ENCODE data around the gene DHDH.

The DHDH gene

DNA sequence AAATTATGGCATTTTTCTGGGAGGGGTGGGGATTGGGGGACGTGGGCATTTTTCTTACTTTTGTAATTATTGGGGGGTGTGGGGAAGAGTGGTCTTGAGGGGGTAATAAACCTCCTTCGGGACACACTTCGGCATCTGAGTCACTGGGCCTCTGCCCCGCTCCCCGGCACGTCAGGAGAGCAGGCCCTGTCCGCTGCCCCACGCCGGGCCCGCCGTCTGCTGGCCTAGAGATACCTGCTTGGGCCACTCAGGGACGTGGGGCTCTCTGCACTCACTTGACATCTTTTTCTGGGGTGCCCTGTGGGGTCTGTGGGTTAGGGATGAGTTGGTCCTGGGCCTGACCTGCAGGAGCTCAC is 28.2 kb downstream of the DHDH start:
- DNase-seq (ENCODE audit: extremely low spot score): no peak
- no peak for TF ChIP-seq CTCF (IDR thresholded peaks at IDR 0.05; ENCODE audit: control extremely low read depth, extremely low read depth, low read depth, missing control alignments)
- CTCF ChIA-PET: interaction anchor here (1.1 to 2.2 kb wide), 3 partner anchors 9 to 32 kb away, joined by 3 to 7 read pairs (median 5); partner anchors contain the start of genes GYS1 and RUVBL2
- POLR2A ChIA-PET: interaction anchor here (0.9 to 1.4 kb wide), 5 partner anchors 10 to 89 kb away, joined by 3 to 12 read pairs (median 5); partner anchors contain the start of genes NUCB1 and PPP1R15A

DNA sequence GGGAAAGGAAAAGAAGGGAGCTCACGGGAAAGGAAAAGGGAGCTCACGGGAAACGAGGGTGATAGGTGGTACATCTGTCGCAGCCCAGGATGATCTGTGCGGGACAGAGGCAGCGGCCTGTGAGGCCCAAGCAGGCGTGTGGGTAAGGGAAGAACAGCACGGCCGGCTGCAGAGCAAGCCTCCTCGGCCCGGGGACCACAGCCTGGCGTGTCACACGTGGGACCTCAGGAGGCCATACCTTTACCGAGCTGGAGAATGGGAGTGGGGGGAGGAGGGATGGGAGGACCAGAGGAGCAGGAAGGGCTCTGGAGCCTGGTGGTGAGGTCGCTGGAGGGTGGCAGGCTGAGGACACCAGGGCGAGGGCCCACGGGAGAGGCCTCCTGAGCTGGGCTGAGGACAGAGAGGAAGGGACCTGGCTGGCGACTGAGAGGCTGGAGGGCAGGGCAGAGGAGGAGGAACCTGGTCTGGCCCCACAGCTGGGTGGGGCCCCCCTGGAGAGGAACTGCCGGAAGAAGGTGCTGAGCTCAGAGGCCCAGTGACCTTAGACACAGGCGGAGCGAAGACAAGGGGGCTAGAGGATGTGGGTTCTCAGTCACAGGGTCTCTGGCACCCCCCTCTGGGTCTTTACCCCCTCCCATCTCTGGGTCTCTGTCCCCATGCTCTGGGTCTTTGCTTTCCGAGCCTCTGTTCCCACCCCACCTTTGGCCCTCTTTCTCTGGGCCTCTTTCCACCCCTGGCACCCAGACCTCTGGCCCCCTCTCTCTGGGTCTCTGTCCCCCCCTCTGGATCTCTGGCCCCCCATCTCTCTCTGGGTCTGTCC is 28.7 kb downstream of the DHDH start:
- ChIA-PET CTCF (interaction anchor here (1.1 to 1.5 kb wide), 2 partner anchors 8 to 31 kb away, joined by 3 to 5 read pairs; partner anchors contain the start of genes GYS1 and RUVBL2), POLR2A (interaction anchor here (0.5 to 1.4 kb wide), 12 partner anchors 9 to 460 kb away, joined by 3 to 12 read pairs (median 3); partner anchors contain the start of genes NUCB1 and PPP1R15A)
- peak; percentile 85 for DNase-seq (ENCODE audit: extremely low spot score)
- TF ChIP-seq CTCF (IDR thresholded peaks at IDR 0.05; ENCODE audit: control extremely low read depth, extremely low read depth, low read depth, missing control alignments): no peak

GRCh38 chr19:48962849-48963165 is 29.3 kb downstream of the DHDH start:
- POLR2A ChIA-PET: interaction anchor here (0.6 to 1.4 kb wide), 8 partner anchors 8 to 159 kb away, joined by 3 to 12 read pairs (median 4); partner anchors contain the start of genes NUCB1 and PPP1R15A
- TF ChIP-seq CTCF (IDR thresholded peaks at IDR 0.05; ENCODE audit: control extremely low read depth, extremely low read depth, low read depth, missing control alignments): no peak
- CTCF ChIA-PET: interaction anchor here (1.1 to 1.5 kb wide), 2 partner anchors 8 to 31 kb away, joined by 3 to 5 read pairs; partner anchors contain the start of genes GYS1 and RUVBL2
- DNase-seq (ENCODE audit: extremely low spot score): no peak

DNA sequence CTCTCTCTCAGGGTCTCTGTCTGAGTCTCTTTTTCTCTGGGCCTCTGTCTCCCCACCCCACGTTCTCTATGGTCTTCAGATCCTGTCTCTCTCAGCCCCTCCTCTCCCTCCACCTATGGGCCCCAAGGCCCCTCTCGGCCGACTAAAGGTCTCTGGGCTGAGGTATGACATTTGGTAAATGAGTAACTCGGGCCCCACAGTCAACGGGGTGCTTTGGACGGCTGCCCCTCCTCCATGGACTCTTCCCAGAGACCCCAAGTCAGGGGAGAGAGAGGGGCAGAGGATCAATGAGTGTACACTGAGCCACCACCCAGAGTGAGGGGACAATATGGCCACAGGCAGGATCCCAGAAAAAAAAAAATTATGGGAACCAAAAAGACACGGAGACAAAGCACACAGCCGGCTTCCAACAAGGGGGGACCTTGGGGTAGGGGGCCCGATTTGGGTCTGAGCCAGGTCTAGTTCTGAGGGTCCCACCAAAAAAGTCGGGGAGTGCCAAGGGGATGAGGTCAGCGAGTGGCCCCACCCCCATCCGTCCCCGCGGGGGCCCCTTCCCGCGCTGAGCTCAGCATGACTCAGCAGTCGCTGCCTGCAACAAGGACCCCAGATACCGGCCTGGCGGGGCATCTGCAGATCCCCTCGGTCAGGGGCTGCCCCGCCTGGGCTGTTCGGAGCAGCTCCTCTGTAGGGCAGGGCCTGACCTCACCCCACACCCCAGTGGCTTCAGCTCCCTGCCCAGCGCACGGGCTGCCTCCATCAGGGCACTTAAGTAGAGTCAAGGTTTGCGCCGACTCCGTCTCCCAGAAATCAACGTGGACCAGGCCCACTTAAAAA is 30.1 kb downstream of the DHDH start:
- no peak for TF ChIP-seq CTCF (IDR thresholded peaks at IDR 0.05; ENCODE audit: control extremely low read depth, extremely low read depth, low read depth, missing control alignments)
- peak; percentile 84 for DNase-seq (ENCODE audit: extremely low spot score)
- ChIA-PET CTCF (interaction anchor here (1.0 to 2.2 kb wide), 5 partner anchors 10 to 168 kb away, joined by 3 to 7 read pairs (median 5); partner anchors contain the start of genes GYS1, NUCB1 and RUVBL2), POLR2A (interaction anchor here (0.7 to 1.5 kb wide), 9 partner anchors 9 to 90 kb away, joined by 3 to 20 read pairs (median 3); partner anchors contain the start of genes GYS1 and PPP1R15A)

- POLR2A ChIA-PET: interaction anchor here (0.7 to 3.8 kb wide), 19 partner anchors 10 to 171 kb away, joined by 3 to 67 read pairs (median 5); partner anchors contain the start of genes BAX, GYS1, NUCB1 and PPP1R15A
- no peak for DNase-seq (ENCODE audit: extremely low spot score)
- no peak for TF ChIP-seq CTCF (IDR thresholded peaks at IDR 0.05; ENCODE audit: control extremely low read depth, extremely low read depth, low read depth, missing control alignments)
- CTCF ChIA-PET: interaction anchor here (1.0 to 2.2 kb wide), 5 partner anchors 11 to 169 kb away, joined by 3 to 7 read pairs (median 5); partner anchors contain the start of genes GYS1, NUCB1 and RUVBL2
These were observed 30.9 kb downstream of the DHDH start for GRCh38 chr19:48964205-48965039.
